ENCODE measurements around the gene TRMT61B.

Gene TRMT61B

GRCh38 chr2:28905533-28905932, 35.4 kb upstream of the TRMT61B start:
- DNase-seq (ENCODE audit: low read depth): peak; percentile 38
- TF ChIP-seq CTCF (conservative IDR thresholded peaks at IDR 0.05; ENCODE audit: low read depth, low read length): no peak
- H3K4me3 ChIP-seq (ENCODE audit: low read depth, low read length): no peak overlapping the region

- TF ChIP-seq CTCF (conservative IDR thresholded peaks at IDR 0.05; ENCODE audit: low read depth, low read length): no peak
- DNase-seq (ENCODE audit: low read depth): peak; percentile 46
Measured at GRCh38 chr2:28904802-28905457, 34.8 kb upstream of the TRMT61B start.

GRCh38 chr2:28904295-28904694, 34.2 kb upstream of the TRMT61B start:
- H3K4me3 ChIP-seq (ENCODE audit: low read depth, low read length): no peak overlapping the region
- TF ChIP-seq CTCF (conservative IDR thresholded peaks at IDR 0.05; ENCODE audit: low read depth, low read length): no peak
- peak; percentile 68 for DNase-seq (ENCODE audit: low read depth)

More at GRCh38 chr2:28904802-28905457, 34.8 kb upstream of the TRMT61B start:
- H3K4me3 ChIP-seq (ENCODE audit: low read depth, low read length): no peak overlapping the region

GRCh38 chr2:28902584-28902983, 32.5 kb upstream of the TRMT61B start:
- H3K4me3 ChIP-seq (ENCODE audit: low read depth, low read length): no peak overlapping the region
- DNase-seq (ENCODE audit: low read depth): no peak
- no peak for TF ChIP-seq CTCF (conservative IDR thresholded peaks at IDR 0.05; ENCODE audit: low read depth, low read length)

GRCh38 chr2:28901841-28902240, 31.7 kb upstream of the TRMT61B start:
- DNase-seq (ENCODE audit: low read depth): peak; percentile 24
- H3K4me3 ChIP-seq (ENCODE audit: low read depth, low read length): no peak overlapping the region
- no peak for TF ChIP-seq CTCF (conservative IDR thresholded peaks at IDR 0.05; ENCODE audit: low read depth, low read length)

- no peak for TF ChIP-seq CTCF (conservative IDR thresholded peaks at IDR 0.05; ENCODE audit: low read depth, low read length)
- no peak for DNase-seq (ENCODE audit: low read depth)
- H3K4me3 ChIP-seq (ENCODE audit: low read depth, low read length): no peak overlapping the region
Measured at GRCh38 chr2:28901202-28901601, 31.1 kb upstream of the TRMT61B start.

- no peak for DNase-seq (ENCODE audit: low read depth)
- H3K4me3 ChIP-seq (ENCODE audit: low read depth, low read length): no peak overlapping the region
- no peak for TF ChIP-seq CTCF (conservative IDR thresholded peaks at IDR 0.05; ENCODE audit: low read depth, low read length)
Measured at GRCh38 chr2:28898048-28898447, 27.9 kb upstream of the TRMT61B start.
